Activated CD4-positive, CD25-positive, alpha-beta regulatory T cell treated with anti-CD3 and anti-CD28 coated beads, Interleukin-2, amount 50 U/mL, for 72 hours (primary cell): ENCODE data around the gene WASL.
"Not testable (repeated sequence)": the region's sequence is repeated elsewhere in the genome, so short reads cannot be mapped to it uniquely, and the experiment has no call there.

ENCODE experiments used
- DNase-seq: peaks from one replicate; pipeline ENCODE4 v3.0.0; 2021

The WASL gene

DNA sequence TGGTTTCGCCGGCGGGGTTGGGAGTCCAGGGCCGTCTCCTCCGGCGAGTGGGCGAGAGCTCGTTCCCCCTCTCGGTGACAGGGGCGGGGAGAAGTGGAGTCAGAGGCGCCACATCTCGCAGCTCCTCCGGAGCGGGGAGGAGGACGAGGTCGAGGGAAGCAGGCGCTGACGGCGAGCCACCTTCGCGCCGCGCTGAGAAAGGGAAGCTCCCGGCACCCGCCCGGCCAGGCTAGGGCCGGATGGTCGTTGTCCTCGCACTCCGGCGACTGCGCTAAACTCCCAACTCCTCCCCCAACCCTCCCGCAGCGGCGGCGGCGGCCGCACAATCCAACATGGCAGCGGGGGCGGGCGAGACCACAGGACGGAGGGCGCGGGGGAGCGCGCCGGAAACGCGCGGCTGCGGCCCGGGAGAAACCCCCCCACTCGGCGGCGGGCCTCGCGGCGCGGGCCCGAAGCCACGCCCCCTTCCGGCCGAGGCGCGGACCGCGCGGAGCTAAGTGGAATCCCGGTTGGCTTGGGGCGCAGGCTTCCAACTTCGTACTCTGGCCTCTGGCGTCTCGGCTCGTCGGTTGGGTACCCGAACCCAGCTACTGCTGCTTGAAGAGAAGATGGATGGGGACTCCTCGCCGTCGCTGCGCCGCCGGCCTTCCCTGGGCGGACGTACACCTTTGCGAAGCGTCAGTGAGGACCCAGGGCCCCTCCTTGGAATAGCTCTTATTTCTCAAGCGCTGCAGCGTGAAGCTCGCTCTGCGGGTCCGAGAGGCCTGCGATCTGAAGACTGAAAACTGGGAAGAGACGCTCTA lies at the start of gene WASL:
WASL (minus strand) TSS at position 270 of the 803 bp plus-strand sequence; CDS start at position 1, 269 bp downstream.
- peak; percentile 93 for DNase-seq

DNA sequence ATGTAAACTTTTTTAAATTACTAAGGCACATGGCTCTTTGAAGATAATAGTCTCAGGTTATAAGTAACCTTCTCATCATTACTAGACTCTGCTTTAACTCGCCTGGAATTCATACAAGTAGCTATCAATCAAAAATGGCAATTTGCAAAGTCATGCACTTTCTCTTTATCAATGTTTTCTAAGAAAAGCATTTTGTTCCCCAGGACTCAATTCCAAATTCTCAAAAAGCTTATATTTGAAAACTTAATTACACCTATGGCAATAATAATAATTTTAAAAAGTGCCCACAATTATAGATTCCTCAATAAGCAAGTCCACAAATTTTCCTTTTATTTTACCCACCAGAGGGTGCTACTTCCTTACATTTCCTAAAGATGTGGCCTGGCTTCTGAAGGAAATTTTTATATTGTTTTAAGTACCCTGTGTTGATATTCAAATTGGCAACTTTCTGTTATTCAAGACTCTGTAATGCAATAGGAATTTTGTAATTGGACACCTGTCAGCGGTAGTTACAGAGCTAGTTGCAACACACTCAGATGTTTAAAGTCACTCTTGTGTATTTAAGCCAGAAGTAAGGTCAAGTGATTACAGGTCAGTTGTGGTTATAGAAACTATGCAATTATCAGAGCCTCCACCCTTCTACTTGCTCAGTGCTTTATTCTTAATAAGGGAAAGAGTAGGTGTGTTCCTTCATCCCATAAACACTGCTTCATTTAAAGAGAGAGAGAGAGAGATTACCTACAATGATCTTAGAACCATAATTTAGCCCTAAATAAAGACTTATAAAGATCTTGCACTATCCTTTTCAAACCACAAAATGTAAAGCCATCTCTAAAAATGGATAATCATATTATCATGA lies 49.1 kb upstream of the WASL start:
- DNase-seq: no peak

DNA sequence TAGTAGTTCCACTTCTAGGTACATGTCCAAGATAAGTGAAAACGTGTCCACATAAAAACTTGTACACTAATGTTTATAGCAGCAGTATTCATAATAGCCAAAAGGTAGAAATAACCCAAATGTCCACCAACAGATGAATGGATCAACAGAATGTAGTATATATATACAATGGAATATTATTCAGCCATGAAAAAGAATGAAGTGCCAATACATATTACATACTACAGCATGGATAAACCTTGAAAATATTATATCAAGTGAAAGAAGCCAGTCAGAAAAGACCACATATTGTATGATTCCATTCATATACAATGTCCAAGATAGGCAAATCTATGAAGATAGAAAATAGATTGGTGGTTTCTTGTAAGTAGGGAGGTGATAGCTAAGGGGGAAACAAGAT lies 47.8 kb upstream of the WASL start:
- no peak for DNase-seq

DNA sequence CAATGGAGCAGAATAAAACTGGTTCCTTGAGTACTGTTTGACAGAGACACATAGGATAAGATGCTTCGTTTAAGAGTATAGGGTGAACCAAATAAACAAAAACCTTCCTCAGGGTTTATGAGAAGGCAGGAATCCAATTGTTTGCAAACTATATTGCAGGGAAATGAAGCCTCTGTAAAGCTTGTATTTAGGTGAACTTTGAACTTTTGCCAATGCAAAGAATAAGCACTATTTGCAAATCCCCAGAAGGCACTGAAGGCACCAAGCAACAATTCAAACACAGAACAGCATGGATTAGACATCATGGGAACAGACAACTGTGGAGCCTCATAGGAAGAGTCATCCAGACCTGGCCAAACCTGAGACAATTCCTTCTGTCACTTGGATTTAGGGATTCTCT lies 47.1 kb upstream of the WASL start:
- no peak for DNase-seq

DNA sequence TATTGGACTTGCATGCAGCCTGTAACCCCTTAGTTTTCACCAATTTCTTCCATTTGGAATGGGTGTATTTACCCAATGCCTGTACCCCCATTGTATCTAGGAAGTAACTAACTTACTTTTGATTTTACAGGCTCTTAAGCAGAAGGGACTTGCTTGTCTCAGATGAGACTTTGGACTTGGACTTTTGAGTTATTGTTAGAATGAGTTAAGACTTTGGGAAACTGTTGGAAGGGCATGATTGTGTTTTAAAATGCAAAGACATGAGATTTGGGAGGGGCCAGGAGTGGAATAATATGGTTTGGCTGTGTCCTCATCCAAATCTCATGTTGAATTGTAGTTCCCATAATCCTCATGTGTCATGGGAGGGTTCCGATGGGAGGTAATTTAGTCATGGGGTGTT lies 46.3 kb upstream of the WASL start:
- not testable (repeated sequence) for DNase-seq

DNA sequence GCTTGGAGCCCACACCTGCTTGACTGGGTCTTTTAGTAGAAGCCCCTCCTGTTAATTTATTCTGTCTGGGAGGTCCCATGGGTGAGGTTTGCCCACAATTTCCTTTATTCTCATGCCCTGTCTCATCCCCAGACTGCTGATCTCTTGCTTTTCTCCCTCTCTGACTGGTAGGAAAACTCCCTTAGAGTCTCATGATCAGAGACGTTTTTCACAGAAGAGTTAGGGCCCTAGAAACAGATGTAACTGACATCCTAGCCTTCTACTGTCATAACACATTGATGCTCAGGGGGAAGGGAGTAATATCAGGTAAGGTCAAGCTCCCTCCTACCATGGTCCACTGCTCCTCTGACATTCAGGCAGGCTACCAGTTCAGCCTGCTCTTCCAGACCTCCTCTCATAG lies 43.7 kb upstream of the WASL start:
- no peak for DNase-seq

DNA sequence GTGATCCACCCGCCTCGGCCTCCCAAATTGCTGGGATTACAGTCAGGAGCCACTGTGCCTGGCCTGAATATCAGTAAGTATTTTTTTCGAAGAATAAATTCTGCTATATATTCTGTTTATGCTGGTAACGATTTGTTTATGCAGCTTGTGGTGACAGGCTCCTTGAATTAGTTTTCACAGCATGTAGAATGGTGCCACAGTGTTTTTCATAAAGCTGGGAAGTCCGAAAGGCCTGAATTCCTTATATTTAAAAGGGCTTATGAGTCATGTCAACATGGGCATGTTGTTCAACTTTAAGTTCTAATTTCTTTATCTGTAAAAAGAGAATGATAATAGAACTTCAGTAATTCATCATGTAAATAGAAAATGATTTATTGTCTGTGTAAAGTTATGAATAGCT lies 42.2 kb upstream of the WASL start:
- no peak for DNase-seq

DNA sequence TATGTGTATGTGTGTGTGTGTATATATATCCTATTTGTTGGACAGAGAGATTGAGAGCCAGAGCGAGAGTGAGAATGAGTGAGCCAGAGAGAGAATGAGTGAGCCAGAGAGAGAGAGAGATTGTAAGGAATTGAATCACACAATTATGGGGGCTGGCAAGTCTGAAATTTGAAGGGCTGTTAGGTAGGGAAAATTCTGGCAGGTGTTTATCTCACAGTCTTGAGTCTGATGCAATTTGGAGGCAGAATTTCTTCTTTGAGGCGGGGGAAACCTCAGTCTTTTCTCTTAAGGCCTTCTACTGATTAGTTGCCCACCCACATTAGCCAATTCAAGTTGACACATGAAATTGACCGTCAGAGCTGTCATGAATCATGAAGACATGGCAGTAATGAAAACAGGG lies 41.0 kb upstream of the WASL start:
- DNase-seq: no peak

DNA sequence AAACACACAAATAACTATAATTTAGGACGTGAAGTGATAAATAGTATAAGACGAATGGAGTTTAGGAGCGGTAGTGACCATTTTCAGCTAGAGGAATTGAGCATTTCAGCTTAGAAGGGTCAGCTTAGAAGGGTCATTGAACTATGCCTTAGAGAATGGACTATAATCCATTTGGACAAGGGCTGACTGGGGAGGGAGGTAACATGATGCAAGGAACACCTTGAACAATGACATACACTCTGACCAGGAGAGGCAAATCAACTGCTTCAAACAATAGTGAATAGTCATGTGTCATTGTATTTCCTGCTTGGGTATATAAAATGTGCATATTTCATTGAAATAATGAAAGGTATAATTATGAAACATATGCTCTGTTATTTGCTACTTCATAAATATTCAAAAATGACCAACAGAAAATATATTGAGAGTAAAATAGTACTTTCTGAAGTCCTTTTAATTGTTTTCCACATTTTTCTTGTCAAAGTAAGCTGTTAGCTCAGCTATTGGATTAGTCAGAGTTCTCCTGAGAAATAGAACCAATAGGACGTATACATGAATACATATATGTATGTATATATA lies 40.5 kb upstream of the WASL start:
- no peak for DNase-seq

DNA sequence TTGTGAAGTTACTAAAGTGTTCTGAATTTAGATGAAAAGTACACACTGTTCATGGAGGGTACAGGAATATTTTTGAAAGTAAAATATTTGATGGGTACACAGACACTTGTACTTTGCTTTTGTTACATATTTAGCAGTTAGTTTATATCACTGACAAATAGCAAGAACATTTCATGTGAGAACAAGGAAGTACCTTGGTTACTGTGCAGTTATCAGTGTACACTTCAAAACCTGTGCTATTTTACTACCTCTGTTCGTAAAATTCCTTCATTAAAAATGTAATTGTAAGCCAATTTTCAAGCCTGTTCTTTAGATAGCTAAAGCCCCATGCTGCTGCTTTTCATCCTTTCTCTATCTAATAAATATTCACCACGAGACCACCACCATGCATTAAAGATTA lies 39.8 kb upstream of the WASL start:
- DNase-seq: no peak

DNA sequence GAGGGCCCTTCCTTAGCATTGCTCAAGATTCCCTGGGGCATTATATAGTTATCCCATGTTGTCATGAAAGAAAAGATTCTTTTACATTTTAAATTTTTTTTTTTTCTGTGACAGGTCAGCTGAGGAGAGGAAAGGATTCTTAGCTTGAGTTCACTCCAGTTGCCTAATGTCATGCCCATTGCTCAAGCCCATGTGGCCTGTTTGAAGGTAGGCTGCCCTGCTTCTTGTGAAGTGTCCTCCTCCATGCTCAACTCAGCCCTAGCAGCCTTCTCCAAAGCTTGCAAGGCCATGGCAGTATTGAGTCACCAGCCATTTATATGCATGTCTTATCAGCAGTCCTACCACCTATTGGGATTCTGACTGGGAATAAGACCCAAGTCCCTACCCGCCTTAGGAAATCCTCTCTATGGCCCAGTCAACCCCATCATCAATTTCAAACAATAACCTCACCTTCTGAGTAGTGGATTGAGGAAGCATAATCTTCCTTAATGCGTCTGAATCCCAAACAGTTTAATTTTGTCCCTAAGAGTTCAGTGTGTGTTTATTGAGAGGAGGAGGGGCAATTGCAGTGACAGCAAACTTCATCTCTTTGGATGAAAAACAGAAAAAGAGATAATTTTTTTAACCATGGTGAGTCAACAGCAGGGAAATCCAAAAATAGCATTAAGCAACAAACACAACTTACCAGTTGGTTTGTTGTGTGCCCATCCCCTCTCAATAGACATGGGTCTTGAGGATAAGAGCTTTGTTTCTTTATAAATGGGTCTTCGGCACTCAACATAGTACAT lies 38.6 kb upstream of the WASL start:
- no peak for DNase-seq

DNA sequence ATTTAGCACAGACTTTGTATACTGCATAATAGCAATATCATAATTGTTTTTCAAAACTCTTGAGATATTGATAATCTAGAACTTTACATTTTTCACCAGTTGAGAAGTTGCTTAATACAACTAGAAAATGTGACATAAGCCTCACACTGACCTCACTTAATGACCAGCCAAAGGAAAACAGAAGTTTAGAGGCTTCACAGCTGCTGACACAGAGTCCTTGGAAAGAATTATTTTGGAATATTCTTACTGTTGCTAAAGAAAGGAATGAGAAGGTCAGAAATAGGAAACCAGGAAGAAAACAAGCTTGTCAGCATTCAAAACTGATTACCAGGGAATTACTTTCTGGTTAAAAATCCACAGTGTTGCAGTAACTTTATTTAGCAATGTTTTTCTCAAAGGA lies 35.5 kb upstream of the WASL start:
- no peak for DNase-seq

DNA sequence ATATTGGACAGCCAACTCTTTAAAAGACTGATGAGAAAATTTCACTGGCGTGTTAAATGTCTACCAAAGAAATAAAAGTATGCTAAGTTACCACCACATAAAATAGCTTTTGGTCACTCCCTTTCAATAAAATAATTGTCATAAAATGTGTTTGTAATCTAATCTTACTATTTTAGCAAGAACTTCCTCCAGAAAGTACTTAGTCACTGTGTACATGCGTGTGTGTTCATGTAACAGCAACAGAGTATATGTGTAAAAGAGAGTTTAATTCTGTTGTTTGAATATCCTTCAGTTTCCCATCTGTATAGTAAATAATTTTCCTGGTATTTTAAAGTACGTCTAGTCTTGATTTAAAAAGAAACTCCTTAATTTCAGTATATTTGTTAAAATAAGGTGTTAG lies 35.0 kb upstream of the WASL start:
- DNase-seq: no peak

DNA sequence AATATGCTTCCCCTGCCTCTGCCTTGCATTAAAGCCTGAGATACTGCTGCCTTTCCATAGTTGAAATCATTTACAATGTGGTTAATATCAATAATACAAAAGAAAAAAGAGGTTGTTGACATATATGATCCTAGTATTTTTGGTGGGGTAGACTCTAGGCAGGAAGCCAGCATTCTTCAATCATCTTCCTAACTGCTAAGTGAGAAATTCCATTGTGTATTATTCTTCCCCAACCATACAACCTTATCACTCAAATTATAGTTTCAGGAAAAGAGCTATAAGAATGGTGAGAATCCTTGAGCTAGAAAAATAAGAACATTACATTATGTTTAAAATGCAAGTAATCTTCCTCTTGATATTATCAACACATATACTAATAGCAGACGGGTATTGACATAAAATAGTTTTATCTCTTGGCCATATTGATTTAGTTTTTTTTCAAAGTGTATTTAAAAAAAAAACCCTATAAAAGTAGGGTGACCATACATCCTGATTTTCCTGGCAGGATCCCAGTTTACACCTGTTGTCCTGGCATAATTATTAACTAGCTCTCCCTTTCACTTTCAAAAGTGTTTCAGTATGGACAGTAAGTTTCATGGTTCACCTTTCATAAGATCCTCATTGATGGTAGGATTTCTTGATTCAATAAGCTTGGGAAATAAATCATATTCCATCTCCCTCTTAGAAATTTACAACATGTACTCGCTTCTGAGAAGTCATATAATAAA lies 33.4 kb upstream of the WASL start:
- DNase-seq: no peak

DNA sequence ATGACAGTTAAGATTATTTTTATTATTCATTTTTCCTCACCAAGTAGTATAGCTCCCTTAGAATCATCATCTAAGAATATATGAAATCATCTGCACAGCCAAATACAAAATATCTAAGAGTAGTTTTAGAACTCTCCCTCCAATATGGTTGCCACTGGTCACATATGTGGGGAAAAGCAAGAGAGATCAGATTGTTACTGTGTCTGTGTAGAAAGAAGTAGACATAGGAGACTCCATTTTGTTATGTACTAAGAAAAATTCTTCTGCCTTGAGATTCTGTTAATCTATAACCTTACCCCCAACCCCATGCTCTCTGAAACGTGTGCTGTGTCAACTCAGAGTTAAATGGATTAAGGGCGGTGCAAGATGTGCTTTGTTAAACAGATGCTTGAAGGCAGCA lies 31.7 kb upstream of the WASL start:
- not testable (repeated sequence) for DNase-seq

DNA sequence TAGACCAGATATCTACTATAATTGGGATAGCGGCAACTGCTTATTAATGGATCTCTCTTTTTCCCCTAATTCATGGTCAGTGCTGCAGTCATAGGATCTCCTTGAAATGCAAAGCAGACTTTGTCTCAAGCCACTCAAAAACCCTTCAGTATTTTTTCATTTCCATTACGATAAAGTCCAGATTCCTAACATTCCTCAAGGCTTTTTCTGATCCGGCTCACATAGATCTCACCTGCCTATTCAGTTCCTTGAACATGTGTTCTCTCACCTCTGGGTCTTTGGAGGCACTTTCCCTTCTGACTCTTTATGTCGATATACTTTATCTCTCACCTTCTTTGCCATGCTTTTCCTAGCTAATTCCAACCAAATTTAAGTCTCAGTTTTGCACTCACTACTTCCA lies 25.7 kb upstream of the WASL start:
- no peak for DNase-seq

DNA sequence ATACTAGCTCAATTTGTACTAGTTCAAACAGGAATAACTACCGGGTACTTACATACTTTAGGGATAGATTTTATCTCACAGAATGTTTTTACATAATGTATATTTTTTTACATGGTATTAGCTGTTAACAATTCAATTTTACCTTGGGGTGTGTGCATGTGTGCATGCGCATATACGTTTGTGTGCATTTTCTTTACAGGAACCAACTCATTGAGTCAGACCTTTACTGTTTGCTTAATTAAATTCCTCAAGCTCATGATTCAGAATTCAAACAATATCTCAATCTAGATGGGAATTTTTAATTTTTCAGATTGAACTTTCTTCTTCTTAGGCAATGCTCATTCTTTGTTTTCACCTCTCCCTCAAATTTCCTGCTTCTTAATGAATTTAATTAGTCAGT lies 24.7 kb upstream of the WASL start:
- no peak for DNase-seq

DNA sequence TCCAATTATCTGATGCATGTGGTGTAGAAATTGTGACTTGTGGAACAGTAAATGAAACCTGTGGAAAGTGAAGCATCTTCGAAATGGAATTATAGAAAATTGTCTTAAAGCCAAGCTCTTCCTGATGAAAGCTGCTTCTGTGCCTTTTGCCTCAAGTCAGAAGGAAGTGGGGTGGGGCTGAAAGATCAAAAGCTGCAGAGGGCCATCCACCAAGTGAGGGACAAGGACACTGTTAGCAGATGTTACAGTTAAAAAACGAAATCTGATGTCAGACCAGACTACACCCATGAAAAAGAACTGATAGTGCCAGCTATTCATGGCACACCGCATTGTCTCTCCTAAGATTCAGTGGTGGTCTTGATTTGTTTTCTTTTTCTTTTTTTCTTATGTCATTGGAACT lies 23.8 kb upstream of the WASL start:
- no peak for DNase-seq

DNA sequence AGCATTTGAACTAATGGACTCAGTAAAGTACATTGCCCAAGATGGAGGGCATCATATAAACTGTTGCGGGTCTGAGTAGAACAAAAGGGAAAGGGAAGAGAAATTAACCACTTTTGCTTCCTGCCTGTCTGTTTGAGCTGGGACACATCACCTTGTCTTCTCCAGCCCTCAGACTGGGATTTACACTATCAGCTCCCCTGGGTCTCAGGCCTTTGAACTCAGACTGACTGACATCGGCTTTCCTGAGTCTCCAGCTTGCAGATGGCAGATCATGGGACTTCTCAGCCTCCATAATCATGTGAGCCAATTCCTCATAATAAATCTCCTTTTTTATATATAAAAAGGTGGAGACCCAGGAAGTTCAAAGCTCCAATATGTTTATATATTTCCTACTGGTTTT lies 23.0 kb upstream of the WASL start:
- DNase-seq: no peak

DNA sequence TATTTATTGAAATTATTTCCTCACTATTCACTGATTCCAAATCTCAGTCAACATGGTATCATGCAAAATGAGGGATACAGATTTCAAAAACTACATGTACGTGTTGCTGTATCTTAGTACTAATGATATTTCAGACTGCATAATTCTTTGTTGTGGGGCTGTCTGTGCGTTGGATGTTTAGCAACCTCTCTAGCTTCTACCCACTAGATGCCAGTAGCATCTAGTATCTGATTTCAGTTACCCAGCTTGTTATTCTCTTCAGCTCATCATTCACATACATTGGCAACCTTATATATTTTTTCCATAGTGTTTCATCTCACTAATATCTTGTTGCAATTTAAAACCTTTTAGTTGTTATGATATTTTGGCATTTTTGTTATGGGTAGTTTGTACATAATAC lies 22.5 kb upstream of the WASL start:
- no peak for DNase-seq

DNA sequence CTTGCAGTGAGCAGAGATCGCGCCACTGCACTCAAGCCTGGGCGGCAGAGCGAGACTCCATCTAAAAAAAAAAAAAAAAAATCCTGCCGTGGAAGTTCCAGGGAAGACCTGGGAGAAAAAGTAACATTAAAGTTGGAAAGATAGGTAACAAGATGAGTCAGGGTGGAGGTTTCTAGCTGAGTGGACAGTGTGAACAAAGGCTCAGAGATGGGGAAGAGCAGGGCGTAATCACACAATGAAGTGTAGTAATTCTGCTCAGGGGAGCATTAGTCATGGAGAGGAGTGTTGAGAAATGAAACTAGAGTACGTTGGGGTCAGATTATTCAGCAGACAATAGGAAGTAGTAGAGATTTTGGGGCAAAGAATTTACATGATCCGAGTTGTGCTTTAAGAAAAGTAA lies 21.6 kb upstream of the WASL start:
- DNase-seq: no peak

DNA sequence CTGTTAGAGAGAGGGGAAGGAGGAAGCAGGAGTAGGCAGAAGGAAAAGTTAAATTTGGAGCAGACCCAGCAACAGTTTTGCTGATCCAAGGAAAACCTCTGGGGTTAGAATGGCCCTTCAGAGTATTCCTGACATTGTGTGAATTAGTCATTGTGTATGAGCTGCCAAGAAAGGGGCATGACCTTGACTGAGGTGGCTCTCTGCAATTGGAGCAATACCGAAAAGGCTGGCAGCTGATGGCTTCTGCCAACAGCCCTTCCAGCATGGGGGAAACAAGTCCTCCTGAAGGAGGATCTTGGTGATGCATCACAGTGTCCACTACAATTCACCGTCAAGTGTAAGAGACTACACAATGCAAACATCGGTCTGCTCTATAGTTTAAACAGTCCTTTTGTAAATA lies 20.6 kb upstream of the WASL start:
- no peak for DNase-seq

DNA sequence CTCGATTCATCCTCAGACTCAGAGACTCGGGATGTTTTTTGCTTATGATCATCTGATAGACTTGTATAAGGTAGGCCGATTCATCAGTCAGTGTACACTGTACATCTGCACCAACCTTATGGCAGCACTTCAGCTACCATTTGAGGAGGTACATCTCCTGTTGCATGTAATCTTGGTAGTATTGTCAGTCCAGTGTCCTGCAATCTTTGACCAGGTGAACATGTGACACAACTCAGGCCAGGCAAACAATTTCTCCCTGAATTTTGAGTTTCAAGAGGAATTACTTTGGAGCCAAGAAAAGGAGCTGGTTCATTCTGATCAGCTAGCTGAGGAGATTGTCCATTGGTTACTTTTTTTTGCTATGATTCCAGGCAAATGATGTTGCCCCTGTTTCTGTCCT lies 19.7 kb upstream of the WASL start:
- DNase-seq: no peak
